ENCODE results near the gene TAF15.

GRCh38 chr17:35819455-35819854, 10.2 kb downstream of the TAF15 start:
- TF ChIP-seq CTCF (IDR thresholded peaks at IDR 0.05 in 2 of 3, conservative IDR thresholded peaks at IDR 0.05 in 1 of 3; ENCODE audit: control insufficient read depth in 2 of 3, extremely low read depth in 1 of 3, insufficient read depth in 1 of 3, low read depth in 3 of 3, low read length in 3 of 3) = no peak
- TF ChIP-seq EZH2 (IDR thresholded peaks at IDR 0.05; ENCODE audit: borderline replicate concordance, control insufficient read depth, low read depth, low read length) = no peak
- no peak for TF ChIP-seq POLR2AphosphoS5 (IDR thresholded peaks at IDR 0.05; ENCODE audit: low read length)
- TF ChIP-seq SMC3 (IDR thresholded peaks at IDR 0.05; ENCODE audit: borderline replicate concordance, low read length) = no peak
- no peak for TF ChIP-seq RELA (IDR thresholded peaks at IDR 0.05; ENCODE audit: borderline replicate concordance, partially characterized antibody)
- no peak for TF ChIP-seq POLR2A (IDR thresholded peaks at IDR 0.05; ENCODE audit: low read depth, low read length)
- no peak for TF ChIP-seq SIN3A (IDR thresholded peaks at IDR 0.05; ENCODE audit: low read depth, low read length)
- no peak for TF ChIP-seq MYC (IDR thresholded peaks at IDR 0.05; ENCODE audit: insufficient read depth, insufficient read length, insufficient replicate concordance, low read length, severe bottlenecking)
- no peak for TF ChIP-seq REST (IDR thresholded peaks at IDR 0.05; ENCODE audit: low read depth, low read length)
- TF ChIP-seq ZNF384 (IDR thresholded peaks at IDR 0.05; ENCODE audit: borderline replicate concordance, low read depth, low read length) = no peak
- TF ChIP-seq SUZ12 (IDR thresholded peaks at IDR 0.05; ENCODE audit: unreplicated experiment) = no peak
- no peak for TF ChIP-seq CREM (IDR thresholded peaks at IDR 0.05; ENCODE audit: low read depth)
- TF ChIP-seq TAF1 (IDR thresholded peaks at IDR 0.05; ENCODE audit: borderline replicate concordance, low read depth, low read length) = no peak

Measured in GM12878 (cell line).